Measurements from ENCODE around the gene ANXA8L1. TPM values are rescaled to one million over a fixed set of nuclear protein-coding genes. Genes with fewer than 3 reads are reported as not detected.
"Not testable (repeated sequence)": the region's sequence is repeated elsewhere in the genome, so short reads cannot be mapped to it uniquely, and the experiment has no call there.

Gene ANXA8L1
- total RNA-seq, 3 donors from 2014 or later, result not detected

GRCh38 chr10:46391422-46391821 lies 15.8 kb downstream of the ANXA8L1 start:
- H3K4me1 ChIP-seq (ENCODE audit: low read depth); DNase-seq; H3K4me3 ChIP-seq; ATAC-seq; H3K36me3 ChIP-seq (ENCODE audit: low read depth); intact Hi-C loops (cut with DNase I, micrococcal nuclease); H3K9me3 ChIP-seq: not testable (repeated sequence)

DNA sequence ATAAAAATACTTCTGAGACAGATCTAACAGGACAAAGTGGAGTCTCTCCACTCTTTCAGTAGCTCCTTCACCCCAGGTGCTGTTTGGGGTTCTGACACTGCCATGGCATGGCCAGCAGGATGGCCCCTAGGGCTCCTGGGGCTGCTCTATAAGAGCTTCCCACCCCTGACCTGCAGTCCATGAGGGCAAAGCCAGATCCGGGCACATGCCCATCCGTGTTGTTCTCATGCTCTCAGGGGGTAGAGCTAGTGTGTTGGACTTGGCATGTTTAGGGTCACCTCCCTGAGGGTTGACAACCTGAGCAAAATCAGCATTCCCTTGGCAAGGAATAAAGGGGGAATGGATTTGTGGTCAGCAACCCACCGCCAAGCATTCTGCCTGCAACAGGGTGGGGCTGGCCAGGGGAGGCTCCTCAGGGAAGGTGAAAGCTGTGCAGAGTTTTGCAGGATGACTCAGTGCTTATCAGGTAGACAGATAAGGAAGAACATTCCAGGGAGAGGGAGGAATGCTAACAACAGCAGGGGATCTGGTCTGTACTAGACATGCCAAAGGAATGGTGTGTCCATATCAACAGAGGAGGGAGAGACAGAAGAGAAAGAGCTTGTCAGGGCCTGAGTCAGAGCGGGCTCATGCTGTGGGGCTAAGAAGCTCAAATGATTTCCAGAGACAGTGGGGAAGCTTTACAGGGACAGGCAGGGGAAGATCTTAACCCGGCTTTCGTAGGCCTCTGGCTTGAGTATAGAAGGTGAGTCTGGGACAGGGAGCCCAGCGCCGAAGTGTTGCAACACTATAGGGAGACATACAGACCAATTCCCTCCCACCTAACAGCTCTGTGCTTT lies 21.1 kb downstream of the ANXA8L1 start:
- H3K9me3 ChIP-seq, result not testable (repeated sequence)

DNA sequence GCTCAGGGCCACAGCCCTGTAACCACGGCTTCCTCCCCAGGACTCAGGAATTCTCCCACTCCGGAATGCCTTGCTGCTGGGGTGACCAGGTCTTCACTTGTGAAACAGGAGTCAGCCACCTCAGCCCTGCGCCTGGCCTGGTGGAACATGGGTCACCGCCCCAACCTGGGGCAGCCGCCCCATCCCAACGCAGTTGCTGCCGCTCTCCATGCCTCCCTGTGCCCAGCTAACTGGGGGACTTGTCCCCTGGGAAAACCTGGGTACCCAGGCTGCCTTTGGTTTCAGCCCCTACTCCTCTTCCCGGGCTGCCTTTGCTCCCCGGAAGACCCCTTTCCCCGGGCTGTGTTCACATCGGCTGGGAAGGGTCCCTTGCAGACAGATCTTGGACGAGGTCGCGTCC lies 22.2 kb downstream of the ANXA8L1 start:
- peak in 1 of 3 donors; percentile 36 for DNase-seq
- H3K36me3 ChIP-seq (ENCODE audit: low read depth); H3K4me1 ChIP-seq (ENCODE audit: low read depth); H3K9me3 ChIP-seq; intact Hi-C loops (cut with DNase I, micrococcal nuclease); H3K4me3 ChIP-seq: not testable (repeated sequence)
- peak; percentile 8 for ATAC-seq

More for the DNA sequence above, 21.1 kb downstream of the ANXA8L1 start:
- ATAC-seq, result peak; percentile 89
- H3K4me3 ChIP-seq; DNase-seq; intact Hi-C loops (cut with DNase I, micrococcal nuclease); H3K4me1 ChIP-seq (ENCODE audit: low read depth); H3K36me3 ChIP-seq (ENCODE audit: low read depth): not testable (repeated sequence)

DNA sequence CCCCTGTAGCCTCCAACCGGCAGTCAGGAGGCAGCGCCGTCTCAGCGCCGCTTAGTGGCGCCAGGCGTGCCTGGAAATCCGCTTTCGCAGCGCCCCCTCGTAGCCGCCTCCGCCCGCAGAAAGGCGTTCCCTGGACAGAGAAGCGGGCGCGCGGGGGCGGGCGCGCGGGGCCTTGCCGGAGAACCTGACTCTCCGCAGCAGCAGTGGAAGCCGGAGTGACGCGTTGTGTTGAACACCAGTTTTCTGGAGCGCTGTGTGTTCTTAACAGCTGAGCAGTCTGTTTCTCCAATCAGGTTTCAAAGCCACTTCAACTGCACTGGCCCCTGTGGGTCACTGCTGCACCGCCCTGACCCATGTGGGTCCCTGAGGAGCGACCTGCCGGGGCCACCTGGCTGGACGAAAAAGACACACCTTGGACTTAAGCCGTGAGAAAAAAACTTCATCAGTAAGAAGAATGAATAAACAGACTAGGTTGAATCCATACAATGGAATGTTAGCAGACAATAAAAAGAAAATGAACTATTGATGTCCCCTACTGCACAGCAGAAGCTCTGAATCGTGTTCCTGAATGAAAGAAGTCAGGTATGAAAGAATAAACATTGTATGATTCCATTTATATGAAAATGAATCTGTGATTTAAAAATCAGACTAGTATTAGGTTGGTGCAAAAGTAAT lies 22.8 kb downstream of the ANXA8L1 start:
- ATAC-seq, result peak; percentile 85
- H3K4me1 ChIP-seq (ENCODE audit: low read depth); H3K9me3 ChIP-seq; H3K36me3 ChIP-seq (ENCODE audit: low read depth); H3K4me3 ChIP-seq; intact Hi-C loops (cut with DNase I, micrococcal nuclease): not testable (repeated sequence)
- DNase-seq, result peak in 2 of 3 donors; percentile 8 to 50

- H3K4me3 ChIP-seq; H3K36me3 ChIP-seq (ENCODE audit: low read depth); H3K4me1 ChIP-seq (ENCODE audit: low read depth); intact Hi-C loops (cut with DNase I, micrococcal nuclease); ATAC-seq; H3K9me3 ChIP-seq; DNase-seq: not testable (repeated sequence)
These were observed 34.0 kb downstream of the ANXA8L1 start for GRCh38 chr10:46409556-46409955.

GRCh38 chr10:46411123-46411522 lies 35.5 kb downstream of the ANXA8L1 start:
- intact Hi-C loops (cut with DNase I, micrococcal nuclease); H3K4me3 ChIP-seq; H3K36me3 ChIP-seq (ENCODE audit: low read depth); DNase-seq; H3K4me1 ChIP-seq (ENCODE audit: low read depth); ATAC-seq; H3K9me3 ChIP-seq: not testable (repeated sequence)

DNA sequence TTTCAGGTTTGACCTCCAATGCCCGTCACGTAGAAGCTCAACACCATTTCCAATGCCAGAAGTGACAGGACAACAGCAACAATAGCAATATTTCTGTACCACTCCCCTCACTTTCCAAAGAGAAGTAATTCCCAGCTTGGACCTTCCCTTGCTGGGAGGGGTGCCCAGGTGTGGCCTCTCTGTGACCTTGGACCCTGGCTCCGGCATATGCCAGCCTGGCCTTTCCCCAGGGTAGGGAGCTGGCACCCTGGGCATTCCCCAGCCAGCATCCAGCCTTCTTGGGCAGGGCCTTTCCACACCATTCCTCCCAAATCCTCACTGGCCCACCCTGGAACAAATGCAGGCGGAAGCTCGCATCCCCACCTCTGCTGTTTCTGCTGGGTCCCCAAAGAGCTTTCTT lies 37.1 kb downstream of the ANXA8L1 start:
- peak; percentile 54 for ATAC-seq
- intact Hi-C loops (cut with DNase I, micrococcal nuclease); DNase-seq; H3K36me3 ChIP-seq (ENCODE audit: low read depth); H3K4me1 ChIP-seq (ENCODE audit: low read depth); H3K4me3 ChIP-seq; H3K9me3 ChIP-seq: not testable (repeated sequence)

DNA sequence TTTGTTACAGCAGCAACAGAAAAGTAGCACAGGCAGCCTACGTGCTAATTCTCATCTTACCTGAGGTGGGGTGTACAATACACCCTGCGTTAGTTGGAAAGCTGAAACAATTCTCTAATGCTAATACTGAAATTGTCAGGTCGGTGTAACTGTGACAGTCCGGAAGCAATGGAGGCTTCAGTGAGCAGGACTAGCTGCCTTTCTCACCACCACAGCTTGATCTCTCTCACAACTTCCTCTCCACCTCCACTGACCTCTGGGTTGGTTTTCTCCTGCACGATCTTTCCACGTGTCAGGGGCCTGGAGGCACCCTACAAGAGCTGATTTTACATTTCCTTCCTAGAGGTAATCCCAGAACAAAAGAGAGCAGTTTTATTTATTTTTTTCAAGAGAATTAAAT lies 39.7 kb downstream of the ANXA8L1 start:
- H3K36me3 ChIP-seq (ENCODE audit: low read depth); DNase-seq; intact Hi-C loops (cut with DNase I, micrococcal nuclease); H3K4me3 ChIP-seq; H3K4me1 ChIP-seq (ENCODE audit: low read depth); ATAC-seq; H3K9me3 ChIP-seq: not testable (repeated sequence)

- H3K4me3 ChIP-seq; intact Hi-C loops (cut with DNase I, micrococcal nuclease); H3K36me3 ChIP-seq (ENCODE audit: low read depth); H3K4me1 ChIP-seq (ENCODE audit: low read depth); DNase-seq; ATAC-seq; H3K9me3 ChIP-seq: not testable (repeated sequence)
These were observed 42.7 kb downstream of the ANXA8L1 start for GRCh38 chr10:46418283-46418682.

GRCh38 chr10:46419570-46420379 lies 44.2 kb downstream of the ANXA8L1 start:
- intact Hi-C loops (cut with DNase I, micrococcal nuclease); H3K4me3 ChIP-seq; ATAC-seq: not testable (repeated sequence)

DNA sequence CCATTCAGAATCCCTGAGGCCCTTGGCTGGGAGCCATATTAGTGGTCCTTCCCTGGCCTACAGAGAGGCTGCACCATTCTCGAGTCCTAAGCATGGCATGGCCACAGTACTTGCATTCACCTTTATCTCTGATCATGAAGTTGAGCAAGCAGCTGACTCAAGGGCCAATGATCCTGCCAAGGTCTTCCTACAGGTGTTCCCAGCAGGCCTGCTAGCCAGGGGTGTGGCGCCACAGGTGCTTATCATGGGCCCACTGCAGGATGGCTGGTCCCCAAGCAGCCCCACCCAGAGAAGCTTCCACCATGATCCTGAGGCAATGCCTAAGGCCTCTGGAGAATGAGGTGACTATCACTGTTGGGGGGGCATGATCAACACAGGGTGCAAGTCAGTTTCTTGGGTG lies 48.0 kb downstream of the ANXA8L1 start:
- H3K36me3 ChIP-seq (ENCODE audit: low read depth); H3K4me1 ChIP-seq (ENCODE audit: low read depth); intact Hi-C loops (cut with DNase I, micrococcal nuclease); H3K9me3 ChIP-seq; H3K4me3 ChIP-seq; DNase-seq: not testable (repeated sequence)
- peak; percentile 66 for ATAC-seq

More at GRCh38 chr10:46419570-46420379, 44.2 kb downstream of the ANXA8L1 start:
- DNase-seq; H3K36me3 ChIP-seq (ENCODE audit: low read depth); H3K4me1 ChIP-seq (ENCODE audit: low read depth); H3K9me3 ChIP-seq: not testable (repeated sequence)

DNA sequence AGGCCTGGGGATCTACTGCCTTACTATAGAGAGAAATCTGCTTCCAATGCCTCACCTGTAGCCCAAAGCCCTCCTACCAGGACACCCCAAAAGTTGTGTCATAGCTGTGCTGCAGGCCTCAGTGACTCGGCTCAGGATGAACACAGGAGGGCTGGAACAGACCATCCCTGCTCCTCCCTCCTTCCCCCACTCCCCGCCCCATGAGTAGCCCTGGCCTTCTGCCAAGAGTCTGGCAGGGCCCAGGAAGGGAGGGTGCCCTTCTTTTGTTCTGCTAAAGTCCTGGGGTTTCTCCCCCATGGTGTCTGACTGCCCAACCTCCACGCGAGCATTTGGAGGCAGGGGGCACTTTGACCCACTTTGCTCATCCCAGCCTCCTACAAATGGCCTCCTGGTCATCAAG lies 65.4 kb downstream of the ANXA8L1 start:
- H3K9me3 ChIP-seq; H3K4me3 ChIP-seq; H3K36me3 ChIP-seq (ENCODE audit: low read depth); intact Hi-C loops (cut with DNase I, micrococcal nuclease); H3K4me1 ChIP-seq (ENCODE audit: low read depth): not testable (repeated sequence)
- ATAC-seq (peak; percentile 69), DNase-seq (peak; percentile 58 to 82 (median 67))
